ENCODE data around the gene LDB1. TPM values are rescaled to one million over a fixed set of nuclear protein-coding genes. Genes with fewer than 3 reads are reported as not detected.

The LDB1 gene
- total RNA-seq, 6 donors from 2014 or later = 31.5 to 243 (median 54.9) TPM

- no peaks in the 10 kb centered on the region for H3K27me3 ChIP-seq
Observed at GRCh38 chr10:102068216-102068615, 52.0 kb downstream of the LDB1 start.

DNA sequence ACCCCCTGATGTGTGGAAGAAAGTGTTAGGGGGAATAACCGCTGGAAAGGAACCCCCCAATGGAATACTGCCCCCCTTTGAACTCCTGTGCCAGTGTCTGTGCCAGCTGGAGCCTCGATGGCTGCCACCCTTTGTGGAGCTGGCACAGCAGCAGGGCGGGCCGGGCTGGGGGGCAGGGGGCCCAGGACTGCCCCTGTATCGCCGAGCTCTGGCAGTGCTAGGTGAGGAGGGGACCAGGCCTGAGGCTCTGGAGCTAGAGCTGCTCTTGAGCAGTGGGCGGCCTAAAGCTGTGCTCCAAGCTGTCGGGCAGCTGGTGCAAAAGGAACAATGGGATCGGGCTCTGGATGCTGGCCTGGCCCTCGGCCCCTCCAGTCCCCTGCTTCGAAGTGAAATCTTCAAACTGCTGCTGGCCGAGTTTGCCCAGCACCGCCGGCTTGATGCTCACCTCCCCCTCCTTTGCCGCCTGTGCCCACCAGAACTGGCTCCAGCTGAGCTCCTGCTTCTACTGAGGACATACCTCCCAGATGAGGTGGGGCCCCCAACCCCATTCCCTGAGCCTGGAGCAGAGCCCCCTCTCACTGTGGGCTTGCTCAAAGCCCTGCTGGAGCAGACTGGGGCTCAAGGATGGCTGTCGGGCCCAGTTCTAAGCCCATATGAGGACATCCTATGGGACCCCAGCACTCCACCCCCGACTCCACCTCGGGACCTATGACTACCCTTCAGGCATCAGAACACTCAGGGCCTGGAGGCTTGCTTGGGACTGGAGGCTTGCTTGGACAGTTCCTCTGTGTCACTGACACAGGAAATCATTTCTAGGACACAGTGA lies 52.9 kb downstream of the LDB1 start:
- no peak for ATAC-seq (ENCODE audit: low FRiP score in 2 of 2)
- TF ChIP-seq POLR2A (IDR thresholded peaks at IDR 0.05) (no peak), EP300 (IDR thresholded peaks at IDR 0.05) (no peak), POLR2AphosphoS5 (IDR thresholded peaks at IDR 0.05) (no peak)
- TF ChIP-seq, protein P1, sequence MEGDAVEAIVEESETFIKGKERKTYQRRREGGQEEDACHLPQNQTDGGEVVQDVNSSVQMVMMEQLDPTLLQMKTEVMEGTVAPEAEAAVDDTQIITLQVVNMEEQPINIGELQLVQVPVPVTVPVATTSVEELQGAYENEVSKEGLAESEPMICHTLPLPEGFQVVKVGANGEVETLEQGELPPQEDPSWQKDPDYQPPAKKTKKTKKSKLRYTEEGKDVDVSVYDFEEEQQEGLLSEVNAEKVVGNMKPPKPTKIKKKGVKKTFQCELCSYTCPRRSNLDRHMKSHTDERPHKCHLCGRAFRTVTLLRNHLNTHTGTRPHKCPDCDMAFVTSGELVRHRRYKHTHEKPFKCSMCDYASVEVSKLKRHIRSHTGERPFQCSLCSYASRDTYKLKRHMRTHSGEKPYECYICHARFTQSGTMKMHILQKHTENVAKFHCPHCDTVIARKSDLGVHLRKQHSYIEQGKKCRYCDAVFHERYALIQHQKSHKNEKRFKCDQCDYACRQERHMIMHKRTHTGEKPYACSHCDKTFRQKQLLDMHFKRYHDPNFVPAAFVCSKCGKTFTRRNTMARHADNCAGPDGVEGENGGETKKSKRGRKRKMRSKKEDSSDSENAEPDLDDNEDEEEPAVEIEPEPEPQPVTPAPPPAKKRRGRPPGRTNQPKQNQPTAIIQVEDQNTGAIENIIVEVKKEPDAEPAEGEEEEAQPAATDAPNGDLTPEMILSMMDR (IDR thresholded peaks at IDR 0.05) = no peak
- WGBS, 2 donors = 91 to 93% methylated on average over 18 of the region's 18 CpGs
- Histone ChIP-seq H3K27ac (peak overlapping the region in 1 of 4 donors; percentile 5), H3K4me1 (peaks cover 31 to 44% (median 33%) of the 10 kb centered on the region in 4 donors), H3K27me3 (no peaks in the 10 kb centered on the region), H3K9me3 (no peaks in the 10 kb centered on the region), H3K36me3 (peaks cover 0 to 17% (median 0%) of the 10 kb centered on the region in 4 donors), H3K4me3 (no peak overlapping the region)
- peak in 1 of 2 donors; percentile 64 for DNase-seq

More at GRCh38 chr10:102068216-102068615, 52.0 kb downstream of the LDB1 start:
- no peak for TF ChIP-seq POLR2A (IDR thresholded peaks at IDR 0.05)
- no peak for TF ChIP-seq EP300 (IDR thresholded peaks at IDR 0.05)
- no peak for TF ChIP-seq POLR2AphosphoS5 (IDR thresholded peaks at IDR 0.05)
- TF ChIP-seq, protein P1 (IDR thresholded peaks at IDR 0.05) = no peak
- Histone ChIP-seq H3K4me1 (peaks cover 31 to 44% (median 35%) of the 10 kb centered on the region in 4 donors), H3K4me3 (no peak overlapping the region), H3K27ac (peak overlapping the region in 2 of 4 donors; percentile 26 to 40), H3K36me3 (peaks cover 0 to 17% (median 0%) of the 10 kb centered on the region in 4 donors), H3K9me3 (no peaks in the 10 kb centered on the region)
- DNase-seq (no peak), ATAC-seq (ENCODE audit: low FRiP score in 2 of 2) (no peak)
- WGBS, 2 donors = 11% methylated on average over 1 of the region's 1 CpG; no CpG with 5 or more reads in 1 of the 2 donors

DNA sequence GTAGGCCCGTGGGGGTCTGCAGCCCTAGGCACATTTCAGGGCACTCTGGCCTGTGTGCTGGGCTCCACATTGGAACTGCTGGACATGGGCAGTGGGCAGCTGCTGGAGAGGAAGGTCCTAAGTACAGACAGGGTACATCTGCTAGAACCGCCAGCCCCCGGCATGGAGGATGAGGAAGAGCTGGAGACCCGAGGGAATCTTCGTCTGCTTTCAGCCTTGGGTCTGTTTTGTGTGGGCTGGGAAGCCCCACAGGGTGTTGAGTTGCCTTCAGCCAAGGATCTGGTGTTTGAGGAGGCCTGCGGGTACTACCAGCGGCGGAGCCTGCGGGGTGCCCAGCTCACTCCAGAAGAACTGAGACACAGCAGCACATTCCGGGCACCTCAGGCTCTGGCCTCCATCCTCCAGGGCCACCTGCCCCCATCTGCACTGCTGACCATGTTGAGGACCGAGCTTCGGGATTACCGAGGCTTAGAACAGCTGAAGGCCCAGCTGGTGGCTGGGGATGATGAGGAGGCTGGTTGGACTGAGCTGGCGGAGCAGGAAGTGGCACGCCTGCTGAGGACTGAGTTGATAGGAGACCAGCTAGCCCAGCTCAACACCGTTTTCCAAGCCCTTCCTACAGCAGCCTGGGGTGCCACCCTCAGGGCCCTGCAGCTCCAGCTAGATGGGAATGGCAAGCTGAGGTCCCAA lies 53.6 kb downstream of the LDB1 start:
- Histone ChIP-seq H3K4me3 (peak overlapping the region in 3 of 4 donors; percentile 67 to 97 (median 96)), H3K4me1 (peaks cover 31 to 44% (median 33%) of the 10 kb centered on the region in 4 donors), H3K27me3 (no peaks in the 10 kb centered on the region), H3K27ac (peak overlapping the region in 3 of 4 donors; percentile 91 to 99 (median 97)), H3K9me3 (no peaks in the 10 kb centered on the region), H3K36me3 (peaks cover 0 to 17% (median 0%) of the 10 kb centered on the region in 4 donors)
- WGBS, 2 donors = 74 to 92% methylated on average over 10 to 16 of the region's 16 CpGs
- ATAC-seq (ENCODE audit: low FRiP score in 2 of 2) (no peak), DNase-seq (peak in 1 of 2 donors; percentile 44)
- TF ChIP-seq, protein P1 (IDR thresholded peaks at IDR 0.05) = no peak
- TF ChIP-seq EP300 (IDR thresholded peaks at IDR 0.05) = no peak
- TF ChIP-seq POLR2AphosphoS5 (IDR thresholded peaks at IDR 0.05) = no peak
- TF ChIP-seq POLR2A (IDR thresholded peaks at IDR 0.05) = no peak

GRCh38 chr10:102065561-102066398 lies 54.4 kb downstream of the LDB1 start:
- TF ChIP-seq POLR2A (IDR thresholded peaks at IDR 0.05) (no peak), EP300 (IDR thresholded peaks at IDR 0.05) (no peak), POLR2AphosphoS5 (IDR thresholded peaks at IDR 0.05) (no peak)
- TF ChIP-seq, protein P1 (IDR thresholded peaks at IDR 0.05) = no peak
- peak overlapping the region; percentile 90 to 99 (median 94) for H3K27ac ChIP-seq
- H3K9me3 ChIP-seq = no peaks in the 10 kb centered on the region
- H3K27me3 ChIP-seq = no peaks in the 10 kb centered on the region
- DNase-seq (peak; percentile 70 to 92), ATAC-seq (ENCODE audit: low FRiP score in 2 of 2) (peak; percentile 15 to 80)
- peaks cover 0 to 17% (median 0%) of the 10 kb centered on the region in 4 donors for H3K36me3 ChIP-seq
- 10 to 79% methylated on average over 4 to 33 of the region's 63 CpGs for WGBS, 2 donors
- H3K4me3 ChIP-seq = peak overlapping the region; percentile 67 to 97 (median 91)
- H3K4me1 ChIP-seq = peaks cover 31 to 44% (median 33%) of the 10 kb centered on the region in 4 donors

Measured in upper lobe of left lung (tissue), 6 donors.